T-helper 9 cell (primary cell): ENCODE measurements around the gene FAM240A.

Source experiments
- DNase-seq: peaks from one replicate; pipeline ENCODE4 v3.0.0-alpha.2; 2020

The FAM240A gene

GRCh38 chr3:46628901-46629369, 16.6 kb downstream of the FAM240A start:
- no peak for DNase-seq

GRCh38 chr3:46629551-46630517, 17.5 kb downstream of the FAM240A start:
- DNase-seq: peak; percentile 64

GRCh38 chr3:46632792-46633191, 20.5 kb downstream of the FAM240A start:
- no peak for DNase-seq

- DNase-seq: no peak
These were observed 22.5 kb downstream of the FAM240A start for GRCh38 chr3:46634856-46635255.

- no peak for DNase-seq
These were observed 26.9 kb downstream of the FAM240A start for GRCh38 chr3:46639221-46639620.

GRCh38 chr3:46640927-46641326, 28.6 kb downstream of the FAM240A start:
- no peak for DNase-seq

GRCh38 chr3:46642971-46643370, 30.6 kb downstream of the FAM240A start:
- DNase-seq: no peak

- no peak for DNase-seq
These were observed 31.4 kb downstream of the FAM240A start for GRCh38 chr3:46643701-46644100.

GRCh38 chr3:46646700-46647099, 34.4 kb downstream of the FAM240A start:
- DNase-seq: no peak

- no peak for DNase-seq
These were observed 35.8 kb downstream of the FAM240A start for GRCh38 chr3:46648096-46648495.

GRCh38 chr3:46649436-46649835, 37.1 kb downstream of the FAM240A start:
- no peak for DNase-seq

- no peak for DNase-seq
These were observed 38.8 kb downstream of the FAM240A start for GRCh38 chr3:46651084-46651483.

GRCh38 chr3:46655271-46655670, 42.9 kb downstream of the FAM240A start:
- no peak for DNase-seq

GRCh38 chr3:46656778-46657556, 44.6 kb downstream of the FAM240A start:
- no peak for DNase-seq

GRCh38 chr3:46659285-46659684, 47.0 kb downstream of the FAM240A start:
- no peak for DNase-seq

- DNase-seq: no peak
These were observed 47.7 kb downstream of the FAM240A start for GRCh38 chr3:46660003-46660402.

- DNase-seq: no peak
These were observed 48.5 kb downstream of the FAM240A start for GRCh38 chr3:46660543-46661523.

- DNase-seq: no peak
These were observed 49.7 kb downstream of the FAM240A start for GRCh38 chr3:46661776-46662766.

GRCh38 chr3:46662771-46663551, 50.6 kb downstream of the FAM240A start:
- DNase-seq: no peak

- no peak for DNase-seq
These were observed 51.3 kb downstream of the FAM240A start for GRCh38 chr3:46663591-46664135.
